SU-DHL-6 (cell line): ENCODE measurements around the gene IFNA13.

Experiments
- CTCF ChIP-seq: fragments of 200-600 bp; sonication (generic); IDR thresholded peaks from one replicate; pipeline ENCODE4 v1.5.1; 2017; ENCODE audit warnings: antibody characterized with exemption, mild to moderate bottlenecking, low read length, moderate library complexity; ENCODE audit not compliant: insufficient read depth, poor library complexity, severe bottlenecking
- EZH2phosphoT487 ChIP-seq: fragments of 200-600 bp; sonication (generic), shearing (Covaris generic); conservative IDR thresholded peaks from 2 replicates; pipeline ENCODE4 v1.6.1; 2018; ENCODE audit warnings: mild to moderate bottlenecking, antibody characterized with exemption, low read length, moderate library complexity, mixed read lengths

- TF ChIP-seq CTCF (no peak), EZH2phosphoT487 (no peak)
Measured at GRCh38 chr9:21348430-21348970, 19.4 kb downstream of the IFNA13 start.
